Spleen (tissue), 11 donors: ENCODE data around the gene CHODL. TPM values are rescaled to one million over a fixed set of nuclear protein-coding genes. Genes with fewer than 3 reads are reported as not detected.

Experiments
- DNase-seq: peaks from one replicate; pipeline ENCODE4 v3.0.0-alpha.2; 2020
- H3K27ac ChIP-seq, 8 donors: fragments of 200-600 bp; sonication (generic) in 7 of 8; 1 replicate in 4 of 8; 2 replicates in 4 of 8; pipeline versions ENCODE4 v1.5.0 to v1.8.0; 2016 to 2021; ENCODE audit warnings: inconsistent platforms in 4 of 8, mild to moderate bottlenecking in 4 of 8, moderate library complexity in 1 of 8
- H3K27me3 ChIP-seq, 7 donors: fragments of 200-600 bp; sonication (generic) in 6 of 7; replicated peaks in 1 of 7; 1 replicate in 4 of 7; 2 replicates in 3 of 7; pipeline versions ENCODE4 v1.5.0 to v1.8.0; 2016 to 2021; ENCODE audit warnings: inconsistent platforms in 3 of 7, mild to moderate bottlenecking in 1 of 7
- H3K36me3 ChIP-seq, 6 donors: fragments of 200-600 bp; sonication (generic) in 5 of 6; 1 replicate in 4 of 6; 2 replicates in 2 of 6; pipeline versions ENCODE4 v1.5.0 to v1.8.0; 2016 to 2021; ENCODE audit warnings: inconsistent platforms in 2 of 6
- H3K4me1 ChIP-seq, 6 donors: fragments of 200-600 bp; sonication (generic) in 5 of 6; 1 replicate in 3 of 6; 2 replicates in 3 of 6; pipeline versions ENCODE4 v1.5.0 to v1.8.0; 2016 to 2021; ENCODE audit warnings: inconsistent platforms in 3 of 6
- H3K4me3 ChIP-seq, 8 donors: fragments of 200-600 bp; sonication (generic) in 7 of 8; 1 replicate in 4 of 8; 2 replicates in 4 of 8; pipeline versions ENCODE4 v1.5.0 to v1.8.0; 2016 to 2021; ENCODE audit warnings: inconsistent platforms in 4 of 8, mild to moderate bottlenecking in 4 of 8, moderate library complexity in 2 of 8
- H3K9me3 ChIP-seq, 8 donors: fragments of 200-600 bp; sonication (generic) in 7 of 8; 1 replicate in 4 of 8; 2 replicates in 4 of 8; pipeline versions ENCODE4 v1.5.0 to v1.8.0; 2016 to 2021; ENCODE audit warnings: inconsistent platforms in 4 of 8
- CTCF ChIP-seq, 11 experiments: fragments of 200-600 bp in 7 of 11; fragments of 450-650 bp in 4 of 11; sonication (generic) in 4 of 11; IDR thresholded peaks in 8 of 11; conservative IDR thresholded peaks in 3 of 11; 1 replicate in 7 of 11; 2 replicates in 4 of 11; pipeline versions ENCODE4 v1.4.0 to v1.8.0; 2016 to 2021; ENCODE audit warnings: antibody characterized with exemption in 11 of 11, inconsistent platforms in 4 of 11, mild to moderate bottlenecking in 1 of 11
- POLR2A ChIP-seq, 3 donors: fragments of 450-650 bp; IDR thresholded peaks; one replicate each; pipeline ENCODE4 v1.5.1; 2017; ENCODE audit warnings: antibody characterized with exemption in 3 of 3, mild to moderate bottlenecking in 1 of 3
- POLR2AphosphoS5 ChIP-seq, 3 donors: sonication (generic); formaldehyde crosslinking; IDR thresholded peaks; one replicate each; pipeline ENCODE4 v1.5.1; 2017; ENCODE audit warnings: antibody characterized with exemption in 3 of 3
- WGBS, 5 donors: extraction: QIAGEN DNeasy Blood & Tissue Kit in 3 of 5; methylation state at CpG; one replicate each; pipeline versions ENCODE4 v1.1.5 to v1.1.7; 2013 to 2018; 5-methylcytosine and 5-hydroxymethylcytosine counted together
- intact Hi-C: fragments of 100-400 bp; cut with DNase I; formaldehyde crosslinking; loops from one replicate; pipeline ENCODE4 v1.15.0; 2023; ENCODE audit warnings: low total_unique reads
- polyA plus RNA-seq, 3 donors: library from polyadenylated mRNA; stranded (reverse); fragments of 200-250 nt; gene quantifications; one replicate each; pipeline ENCODE4 v1.2.1, GENCODE V29; 2013
- total RNA-seq, 7 donors: library from RNA; depleted of rRNA in 3 of 7; stranded (reverse); fragments of >200 nt in 3 of 7; fragmentation: NEBNext Ultra II Directional in 4 of 7; extraction: Animal tissue kit (Norgen Biotek cat#: 25700) in 4 of 7; gene quantifications; one replicate each; pipeline versions ENCODE4 v1.1.0 to v1.2.1, GENCODE V29; 2016 to 2021
- donor health status: healthy with polysubstance abuse.
- donor health status: DM: no; HTN: no; CAD: no; lungs with moderate emphysema.
- donor health status: DM: no; HTN: no; CAD: no.
- donor health status: Bipolar disorder and iron deficiency.
- donor health status: healthy.
- donor health status: DM: no; HTN: no; CAD: no.
- donor health status: DM: yes; HTN: yes; CAD: no.

CHODL gene
- total and polyA plus RNA-seq, 10 donors: 1.2 to 17.3 (median 4.4) TPM

GRCh38 chr21:18222346-18222745, 22.3 kb upstream of the CHODL start:
- no peak overlapping the region for H3K27ac ChIP-seq
- H3K4me1 ChIP-seq: no peaks in the 10 kb centered on the region
- intact Hi-C loops: no loop called here
- DNase-seq: no peak
- H3K27me3 ChIP-seq: no peaks in the 10 kb centered on the region
- no peak overlapping the region for H3K4me3 ChIP-seq
- H3K9me3 ChIP-seq: peaks cover 8 to 53% (median 39%) of the 10 kb centered on the region in 8 donors
- 36 to 75% (median 47%) methylated on average over 1 of the region's 1 CpG for WGBS, 5 donors
- no peak for TF ChIP-seq POLR2AphosphoS5 (IDR thresholded peaks at IDR 0.05)
- TF ChIP-seq CTCF (IDR thresholded peaks at IDR 0.05 in 8 of 11, conservative IDR thresholded peaks at IDR 0.05 in 3 of 11): no peak
- TF ChIP-seq POLR2A (IDR thresholded peaks at IDR 0.05): no peak
- no peaks in the 10 kb centered on the region for H3K36me3 ChIP-seq

GRCh38 chr21:18228060-18228739, 16.4 kb upstream of the CHODL start:
- WGBS, 5 donors: 78 to 91% (median 80%) methylated on average over 5 of the region's 5 CpGs

DNA sequence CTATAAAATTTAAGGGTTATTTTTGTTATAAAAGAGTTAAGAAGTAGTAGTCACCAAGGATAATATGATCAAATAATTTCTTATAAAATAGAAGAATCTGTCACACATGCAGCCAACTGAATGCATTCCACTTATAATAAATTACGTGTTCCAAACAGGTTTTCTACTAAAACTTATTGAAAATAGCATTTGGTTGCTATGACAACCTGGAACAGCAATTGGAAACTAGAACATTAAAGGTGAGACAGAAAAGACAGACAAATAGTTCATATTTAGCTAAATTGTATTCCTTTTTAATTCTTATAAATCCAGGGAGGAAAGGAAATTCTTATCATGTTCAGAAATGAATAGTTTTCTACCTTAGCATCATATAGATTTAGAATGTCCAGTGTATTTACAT, 9.1 kb upstream of the CHODL start:
- WGBS, 5 donors: 63 to 92% (median 75%) methylated on average over 1 of the region's 1 CpG
- intact Hi-C loops: no loop called here
- Histone ChIP-seq H3K4me3 (no peak overlapping the region), H3K36me3 (no peaks in the 10 kb centered on the region), H3K27ac (no peak overlapping the region), H3K4me1 (no peaks in the 10 kb centered on the region), H3K27me3 (no peaks in the 10 kb centered on the region), H3K9me3 (peaks cover 0 to 10% (median 0%) of the 10 kb centered on the region in 8 donors)
- DNase-seq: no peak
- TF ChIP-seq POLR2AphosphoS5 (IDR thresholded peaks at IDR 0.05): no peak

More at GRCh38 chr21:18228060-18228739, 16.4 kb upstream of the CHODL start:
- intact Hi-C loops: no loop called here
- H3K4me1 ChIP-seq: no peaks in the 10 kb centered on the region
- H3K27ac ChIP-seq: no peak overlapping the region
- DNase-seq: no peak
- TF ChIP-seq POLR2A (IDR thresholded peaks at IDR 0.05) (no peak), CTCF (IDR thresholded peaks at IDR 0.05 in 8 of 11, conservative IDR thresholded peaks at IDR 0.05 in 3 of 11) (no peak)
- no peak overlapping the region for H3K4me3 ChIP-seq
- H3K27me3 ChIP-seq: no peaks in the 10 kb centered on the region
- no peaks in the 10 kb centered on the region for H3K36me3 ChIP-seq
- H3K9me3 ChIP-seq: no peaks in the 10 kb centered on the region

- 10 to 20% (median 11%) methylated on average over 20 to 22 of the region's 22 CpGs for WGBS, 5 donors
- Histone ChIP-seq H3K4me1 (peaks cover 0 to 18% (median 12%) of the 10 kb centered on the region in 6 donors), H3K9me3 (no peaks in the 10 kb centered on the region), H3K27ac (peak overlapping the region in 6 of 8 donors; percentile 11 to 67 (median 52)), H3K36me3 (no peaks in the 10 kb centered on the region), H3K4me3 (peak overlapping the region; percentile 6 to 66 (median 36)), H3K27me3 (peaks cover 0 to 40% (median 20%) of the 10 kb centered on the region in 7 donors)
- no peak for TF ChIP-seq POLR2A (IDR thresholded peaks at IDR 0.05)
- TF ChIP-seq POLR2AphosphoS5 (IDR thresholded peaks at IDR 0.05): no peak
- DNase-seq: no peak
- intact Hi-C loops: no loop called here
Measured at GRCh38 chr21:18245464-18245967, 883 bp downstream of the CHODL start.

DNA sequence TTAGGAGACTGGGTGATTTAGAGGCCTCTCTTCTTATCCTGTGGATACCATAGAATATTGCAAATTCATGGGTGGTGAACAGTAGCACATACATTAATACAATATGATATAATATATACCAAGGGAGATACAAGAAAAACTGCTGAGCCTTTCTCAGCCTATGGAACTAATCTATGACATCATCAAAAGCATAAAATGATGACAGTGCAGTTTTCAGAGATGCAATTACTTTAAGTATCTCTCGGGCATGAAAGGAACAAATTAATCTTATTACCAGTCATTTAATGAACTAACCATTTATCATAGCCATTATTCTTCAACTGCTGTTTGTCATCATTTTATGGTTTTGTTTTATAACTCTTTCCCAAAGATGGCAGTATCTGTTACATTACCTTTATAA, 3.5 kb downstream of the CHODL start:
- Histone ChIP-seq H3K9me3 (no peaks in the 10 kb centered on the region), H3K27ac (no peak overlapping the region), H3K27me3 (peaks cover 0 to 36% (median 20%) of the 10 kb centered on the region in 7 donors), H3K4me1 (peaks cover 0 to 18% (median 12%) of the 10 kb centered on the region in 6 donors), H3K4me3 (no peak overlapping the region), H3K36me3 (no peaks in the 10 kb centered on the region)
- WGBS, 5 donors: 18 to 76% (median 66%) methylated on average over 1 of the region's 1 CpG
- TF ChIP-seq POLR2AphosphoS5 (IDR thresholded peaks at IDR 0.05): no peak
- DNase-seq: no peak
- intact Hi-C loops: no loop called here
